Tibial nerve (tissue), 4 donors: ENCODE results near the gene SUPT20HL1.

ENCODE experiments used
- EP300 ChIP-seq, 2 donors: sonication (generic); formaldehyde crosslinking; IDR thresholded peaks; one replicate each; pipeline ENCODE4 v1.6.1; 2017; ENCODE audit warnings: antibody characterized with exemption in 2 of 2, mild to moderate bottlenecking in 1 of 2
- POLR2A ChIP-seq, 2 donors: fragments of 450-650 bp; IDR thresholded peaks; one replicate each; pipeline ENCODE4 v1.6.1; 2017; ENCODE audit warnings: antibody characterized with exemption in 2 of 2, mild to moderate bottlenecking in 2 of 2, moderate library complexity in 2 of 2
- TF ChIP-seq, protein P1 (sequence below), 5 experiments: fragments of 200-600 bp in 3 of 5; fragments of 450-650 bp in 2 of 5; sonication (generic) in 3 of 5; IDR thresholded peaks; one replicate each; pipeline ENCODE4 v1.5.1; 2016 to 2019; ENCODE audit warnings: antibody characterized with exemption in 5 of 5, mild to moderate bottlenecking in 3 of 5, moderate library complexity in 2 of 5

DNA sequence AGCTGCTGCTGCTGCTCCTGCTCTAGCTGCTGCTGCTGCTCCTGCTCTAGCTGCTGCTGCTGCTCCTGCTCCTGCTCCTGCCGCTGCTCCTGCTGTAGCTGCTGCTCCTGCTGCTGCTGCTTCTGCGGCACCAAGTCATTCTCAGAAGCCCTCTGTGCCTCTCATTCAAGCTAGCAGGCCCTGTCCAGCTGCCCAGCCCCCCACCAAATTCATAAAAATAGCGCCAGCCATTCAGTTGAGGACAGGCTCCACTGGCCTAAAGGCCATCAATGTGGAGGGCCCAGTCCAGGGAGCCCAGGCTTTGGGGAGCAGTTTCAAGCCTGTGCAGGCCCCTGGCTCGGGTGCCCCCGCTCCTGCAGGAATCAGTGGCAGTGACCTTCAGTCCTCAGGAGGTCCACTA, 3.9 kb downstream of the SUPT20HL1 start:
- TF ChIP-seq, protein P1, sequence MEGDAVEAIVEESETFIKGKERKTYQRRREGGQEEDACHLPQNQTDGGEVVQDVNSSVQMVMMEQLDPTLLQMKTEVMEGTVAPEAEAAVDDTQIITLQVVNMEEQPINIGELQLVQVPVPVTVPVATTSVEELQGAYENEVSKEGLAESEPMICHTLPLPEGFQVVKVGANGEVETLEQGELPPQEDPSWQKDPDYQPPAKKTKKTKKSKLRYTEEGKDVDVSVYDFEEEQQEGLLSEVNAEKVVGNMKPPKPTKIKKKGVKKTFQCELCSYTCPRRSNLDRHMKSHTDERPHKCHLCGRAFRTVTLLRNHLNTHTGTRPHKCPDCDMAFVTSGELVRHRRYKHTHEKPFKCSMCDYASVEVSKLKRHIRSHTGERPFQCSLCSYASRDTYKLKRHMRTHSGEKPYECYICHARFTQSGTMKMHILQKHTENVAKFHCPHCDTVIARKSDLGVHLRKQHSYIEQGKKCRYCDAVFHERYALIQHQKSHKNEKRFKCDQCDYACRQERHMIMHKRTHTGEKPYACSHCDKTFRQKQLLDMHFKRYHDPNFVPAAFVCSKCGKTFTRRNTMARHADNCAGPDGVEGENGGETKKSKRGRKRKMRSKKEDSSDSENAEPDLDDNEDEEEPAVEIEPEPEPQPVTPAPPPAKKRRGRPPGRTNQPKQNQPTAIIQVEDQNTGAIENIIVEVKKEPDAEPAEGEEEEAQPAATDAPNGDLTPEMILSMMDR (IDR thresholded peaks at IDR 0.05), result no peak
- no peak for TF ChIP-seq POLR2A (IDR thresholded peaks at IDR 0.05)
- TF ChIP-seq EP300 (IDR thresholded peaks at IDR 0.05), result no peak
